Measurements from ENCODE around the gene FAM117A.
"Not testable (repeated sequence)": the region's sequence is repeated elsewhere in the genome, so short reads cannot be mapped to it uniquely, and the experiment has no call there.

Gene FAM117A

DNA sequence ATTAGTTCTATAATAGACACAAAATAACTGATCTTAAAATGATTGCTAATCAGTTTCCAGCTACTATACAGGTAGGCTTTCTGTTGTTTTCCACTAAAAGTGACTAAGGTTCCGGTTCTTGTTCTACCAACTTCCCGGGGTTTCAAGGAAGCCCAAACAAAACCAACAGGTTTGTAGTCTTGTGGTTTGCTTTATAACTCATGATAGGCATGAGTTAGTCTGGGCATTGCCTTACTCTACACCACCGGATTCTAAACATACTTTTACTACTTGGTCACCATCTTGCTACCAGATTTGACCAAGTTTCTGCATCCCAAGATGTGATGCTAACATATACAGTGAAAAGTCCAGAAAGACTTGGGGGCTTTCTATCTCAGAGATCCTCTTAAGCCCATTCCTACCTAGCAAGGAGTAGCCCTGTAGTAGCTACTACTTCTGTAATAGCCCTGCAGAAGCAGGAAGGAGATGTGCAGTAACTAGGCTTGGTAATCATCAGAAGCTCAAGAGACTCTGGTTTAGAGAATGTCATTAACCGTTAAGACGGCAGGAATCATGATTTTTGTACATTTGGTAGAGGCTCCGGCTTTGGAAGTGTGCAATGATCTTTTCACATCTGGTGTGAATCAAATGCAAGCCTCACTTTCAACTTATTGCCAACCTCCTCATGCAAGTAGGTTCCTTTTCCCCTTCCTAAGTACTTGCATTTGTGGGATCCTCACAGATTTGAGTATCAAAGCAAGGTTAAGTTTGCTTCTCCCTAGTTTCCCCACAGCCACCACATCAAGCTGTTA lies 1.6 kb downstream of the FAM117A start:
- Histone ChIP-seq H3K27ac (ENCODE audit: low read length) (no peak overlapping the region), H3K36me3 (ENCODE audit: control insufficient read depth, insufficient read depth, low read length) (no peaks in the 10 kb centered on the region), H3K4me3 (ENCODE audit: low read length) (peak overlapping the region; percentile 94; the same call in 1 of the 2 replicates)

DNA sequence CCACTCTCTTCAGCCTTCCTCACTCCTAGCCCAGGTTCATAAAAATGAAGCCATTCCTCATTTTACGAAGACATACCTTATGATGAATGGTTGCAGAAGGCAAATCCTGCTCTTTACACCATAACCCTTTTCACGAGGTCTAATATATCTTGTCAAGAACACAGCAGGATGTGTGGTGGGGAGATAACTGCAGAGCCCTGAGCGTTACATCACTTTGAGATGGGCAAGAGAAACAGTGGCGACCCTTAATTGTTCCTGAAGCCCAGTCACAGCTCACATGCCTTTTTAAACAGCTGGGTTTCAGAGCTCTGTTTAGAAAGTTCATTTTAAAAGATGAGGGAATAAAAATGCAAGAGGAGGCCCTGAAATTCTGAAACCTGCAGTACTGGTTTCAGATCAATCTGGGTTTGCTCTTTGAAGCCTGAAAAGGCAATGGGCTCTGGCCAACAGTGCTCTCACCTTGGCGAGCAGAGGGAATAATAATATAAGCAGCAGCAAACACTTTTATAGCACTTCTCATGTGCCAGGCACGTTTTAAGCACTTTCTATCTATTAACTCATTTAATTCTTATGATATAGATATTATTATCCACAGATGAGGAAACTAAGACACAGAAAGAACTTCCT lies 2.9 kb downstream of the FAM117A start:
- no peaks in the 10 kb centered on the region for H3K27me3 ChIP-seq (ENCODE audit: control insufficient read depth, insufficient read depth, low read length)
- no peaks in the 10 kb centered on the region for H3K4me1 ChIP-seq (ENCODE audit: control insufficient read depth, insufficient read depth, low read length)
- H3K4me3 ChIP-seq (ENCODE audit: low read length): no peak overlapping the region
- DNase-seq (ENCODE audit: low read depth, low spot score): no peak
- H3K9me3 ChIP-seq (ENCODE audit: control insufficient read depth, insufficient read depth, low read length): no peaks in the 10 kb centered on the region
- H3K36me3 ChIP-seq (ENCODE audit: control insufficient read depth, insufficient read depth, low read length): no peaks in the 10 kb centered on the region
- no peak overlapping the region for H3K27ac ChIP-seq (ENCODE audit: low read length)
- WGBS (ENCODE audit: insufficient coverage, insufficient read length): no CpG with 5 or more reads among the region's 6 CpGs

More for the DNA sequence above, 1.6 kb downstream of the FAM117A start:
- DNase-seq (ENCODE audit: low read depth, low spot score): no peak
- WGBS (ENCODE audit: insufficient coverage, insufficient read length): no CpG with 5 or more reads among the region's 6 CpGs
- no peaks in the 10 kb centered on the region; the same call in 1 of the 2 replicates for H3K27me3 ChIP-seq (ENCODE audit: control insufficient read depth, insufficient read depth, low read length)
- no peaks in the 10 kb centered on the region for H3K9me3 ChIP-seq (ENCODE audit: control insufficient read depth, insufficient read depth, low read length)
- H3K4me1 ChIP-seq (ENCODE audit: control insufficient read depth, insufficient read depth, low read length): no peaks in the 10 kb centered on the region

DNA sequence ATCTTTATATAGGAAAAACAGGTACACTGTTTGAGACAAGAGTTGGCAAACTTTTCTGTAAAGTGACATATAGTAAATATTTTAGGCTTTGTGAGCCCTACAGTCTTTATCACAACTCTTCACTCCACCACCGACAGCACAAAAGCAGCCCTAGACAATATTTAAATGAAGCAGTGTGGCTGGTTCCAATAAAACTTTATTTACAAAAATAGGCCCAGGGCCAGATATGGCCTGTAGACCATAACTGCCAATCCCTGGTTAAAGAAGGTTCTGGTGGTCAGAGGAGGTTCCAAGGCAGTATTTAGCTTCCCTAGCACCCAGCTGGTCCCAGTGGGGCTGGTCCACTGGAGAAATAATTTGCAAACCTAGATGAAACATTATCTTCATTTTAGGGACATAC lies 3.6 kb downstream of the FAM117A start:
- no CpG with 5 or more reads among the region's 1 CpG for WGBS (ENCODE audit: insufficient coverage, insufficient read length)
- H3K9me3 ChIP-seq (ENCODE audit: control insufficient read depth, insufficient read depth, low read length): no peaks in the 10 kb centered on the region
- no peaks in the 10 kb centered on the region for H3K36me3 ChIP-seq (ENCODE audit: control insufficient read depth, insufficient read depth, low read length)
- DNase-seq (ENCODE audit: low read depth, low spot score): no peak
- H3K4me1 ChIP-seq (ENCODE audit: control insufficient read depth, insufficient read depth, low read length): no peaks in the 10 kb centered on the region
- no peaks in the 10 kb centered on the region for H3K27me3 ChIP-seq (ENCODE audit: control insufficient read depth, insufficient read depth, low read length)
- no peak overlapping the region for H3K27ac ChIP-seq (ENCODE audit: low read length)
- no peak overlapping the region for H3K4me3 ChIP-seq (ENCODE audit: low read length)

DNA sequence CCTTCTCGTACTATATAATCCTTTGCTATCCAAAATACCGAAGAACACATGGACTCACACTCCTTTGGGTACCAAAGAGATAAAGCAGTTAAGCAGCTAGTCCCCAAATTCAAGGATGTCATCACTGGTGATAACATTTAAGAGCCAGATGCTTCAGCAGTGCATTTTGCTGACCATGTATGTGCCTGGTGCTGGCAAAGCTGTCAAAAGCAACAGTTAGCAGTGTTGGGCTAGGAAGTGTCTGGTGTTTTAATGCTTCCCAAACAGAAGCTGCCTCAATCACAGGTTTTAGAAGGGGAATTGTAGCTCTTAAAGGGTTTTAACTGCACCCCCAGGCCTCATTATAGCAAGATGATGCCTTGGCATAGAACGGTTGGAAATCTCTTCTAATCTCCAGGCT lies 4.7 kb downstream of the FAM117A start:
- Histone ChIP-seq H3K9me3 (ENCODE audit: control insufficient read depth, insufficient read depth, low read length) (no peaks in the 10 kb centered on the region), H3K27ac (ENCODE audit: low read length) (no peak overlapping the region), H3K36me3 (ENCODE audit: control insufficient read depth, insufficient read depth, low read length) (no peaks in the 10 kb centered on the region), H3K4me3 (ENCODE audit: low read length) (no peak overlapping the region), H3K27me3 (ENCODE audit: control insufficient read depth, insufficient read depth, low read length) (no peaks in the 10 kb centered on the region), H3K4me1 (ENCODE audit: control insufficient read depth, insufficient read depth, low read length) (no peaks in the 10 kb centered on the region)
- DNase-seq (ENCODE audit: low read depth, low spot score): no peak
- no CpG with 5 or more reads among the region's 3 CpGs for whole genome bisulfite sequencing (ENCODE audit: insufficient coverage, insufficient read length)

DNA sequence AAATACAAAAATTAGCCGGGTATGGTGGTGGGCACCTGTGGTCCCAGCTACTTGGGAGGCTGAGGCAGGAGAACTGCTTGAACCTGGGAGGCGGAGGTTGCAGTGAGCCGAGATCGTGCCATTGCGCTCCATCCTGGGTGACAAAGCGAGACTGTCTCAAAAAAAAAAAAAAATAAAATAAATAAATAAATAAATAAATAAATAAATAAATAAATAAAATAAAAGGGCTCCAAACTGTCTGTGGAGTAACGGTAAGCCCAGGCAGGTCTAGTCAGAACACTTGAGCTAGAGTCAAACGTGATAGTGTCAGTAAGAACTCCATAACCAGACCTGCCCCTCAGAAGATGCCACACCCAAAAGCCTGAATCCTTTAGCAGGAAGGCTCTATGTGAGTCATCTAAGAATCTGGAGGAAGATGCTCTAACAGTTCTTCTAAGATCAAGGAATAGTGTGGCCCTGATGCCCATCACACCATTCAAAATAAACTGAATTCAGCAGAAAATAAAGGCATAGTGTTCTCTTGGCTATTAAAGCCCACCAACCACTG lies 5.4 kb downstream of the FAM117A start:
- WGBS (ENCODE audit: insufficient coverage, insufficient read length): no CpG with 5 or more reads among the region's 8 CpGs
- H3K27me3 ChIP-seq (ENCODE audit: control insufficient read depth, insufficient read depth, low read length); H3K27ac ChIP-seq (ENCODE audit: low read length); DNase-seq (ENCODE audit: low read depth, low spot score); H3K4me1 ChIP-seq (ENCODE audit: control insufficient read depth, insufficient read depth, low read length); H3K36me3 ChIP-seq (ENCODE audit: control insufficient read depth, insufficient read depth, low read length); H3K4me3 ChIP-seq (ENCODE audit: low read length); H3K9me3 ChIP-seq (ENCODE audit: control insufficient read depth, insufficient read depth, low read length): not testable (repeated sequence)

DNA sequence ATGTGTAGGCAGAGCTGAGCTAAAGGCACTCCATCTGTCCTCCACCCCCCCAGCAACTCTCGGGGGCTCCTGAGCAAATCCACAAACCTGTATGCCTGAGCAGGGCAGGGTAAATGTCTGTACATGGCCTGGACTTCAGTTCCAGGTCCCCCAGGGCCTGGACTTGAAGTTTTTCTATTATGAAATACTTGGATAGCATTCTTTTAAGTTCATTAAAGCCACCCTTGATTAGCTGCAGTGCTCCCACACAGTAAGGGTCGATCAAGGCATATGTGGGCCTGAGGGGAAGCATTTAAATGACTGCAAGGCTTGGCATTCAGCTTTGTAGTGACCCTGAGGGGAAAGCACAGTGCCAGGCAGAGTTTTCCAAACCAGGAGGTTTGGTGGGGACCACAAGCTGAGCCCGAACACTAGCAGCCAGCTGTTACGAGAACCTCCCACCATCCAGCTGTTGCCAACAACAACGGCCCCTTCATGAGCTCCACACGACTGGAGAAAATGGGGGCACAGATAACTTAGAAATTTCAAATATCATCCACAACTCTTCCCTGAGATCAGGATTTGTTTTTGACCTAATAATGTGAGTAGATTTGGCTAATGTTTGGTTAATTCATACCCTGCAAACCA lies 6.7 kb downstream of the FAM117A start:
- WGBS (ENCODE audit: insufficient coverage, insufficient read length): no CpG with 5 or more reads among the region's 6 CpGs
- DNase-seq (ENCODE audit: low read depth, low spot score): no peak

DNA sequence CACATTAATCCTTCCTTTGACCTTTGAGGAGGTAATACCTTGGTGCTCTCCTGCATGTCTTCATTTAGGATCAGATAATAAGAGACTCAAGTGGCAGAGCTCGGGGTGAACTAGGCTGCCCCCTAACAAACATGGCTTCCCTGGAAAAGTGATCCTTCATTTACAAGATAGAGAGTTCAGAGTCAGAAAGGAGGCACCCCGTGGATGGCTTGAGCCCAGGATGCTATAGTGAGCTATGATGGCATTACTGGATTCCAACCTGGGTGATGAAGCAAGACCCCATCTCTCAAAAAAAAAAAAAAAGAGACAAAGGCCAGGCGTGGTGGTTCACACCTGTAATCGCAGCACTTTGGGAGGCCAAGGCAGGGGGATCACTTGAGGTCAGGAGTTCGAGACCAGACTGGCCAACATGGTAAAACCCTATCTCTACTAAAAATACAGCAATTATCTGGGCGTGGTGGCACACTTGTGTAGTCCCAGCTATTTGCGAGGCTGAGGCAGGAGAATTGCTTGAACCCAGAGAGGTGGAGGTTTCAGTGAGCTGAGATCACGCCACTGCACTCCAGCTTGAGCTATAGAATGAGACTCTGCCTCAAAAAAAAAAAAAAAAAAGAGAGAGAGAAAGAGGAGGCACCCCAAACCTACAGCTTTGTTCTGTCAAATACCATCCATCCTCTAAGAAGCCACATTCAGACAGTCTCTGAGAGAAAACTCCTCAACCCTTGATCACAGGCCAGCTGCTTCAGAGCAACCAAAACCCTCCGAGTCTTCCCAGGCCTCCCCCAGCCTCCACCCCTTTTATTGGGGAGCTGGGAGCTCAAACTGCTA lies 7.4 kb downstream of the FAM117A start:
- Histone ChIP-seq H3K4me3 (ENCODE audit: low read length) (no peak overlapping the region), H3K27me3 (ENCODE audit: control insufficient read depth, insufficient read depth, low read length) (no peaks in the 10 kb centered on the region), H3K4me1 (ENCODE audit: control insufficient read depth, insufficient read depth, low read length) (no peaks in the 10 kb centered on the region), H3K27ac (ENCODE audit: low read length) (no peak overlapping the region), H3K9me3 (ENCODE audit: control insufficient read depth, insufficient read depth, low read length) (no peaks in the 10 kb centered on the region), H3K36me3 (ENCODE audit: control insufficient read depth, insufficient read depth, low read length) (no peaks in the 10 kb centered on the region)
- WGBS (ENCODE audit: insufficient coverage, insufficient read length): no CpG with 5 or more reads among the region's 9 CpGs
- no peak for DNase-seq (ENCODE audit: low read depth, low spot score)

More for the DNA sequence above, 6.7 kb downstream of the FAM117A start:
- H3K4me3 ChIP-seq (ENCODE audit: low read length): no peak overlapping the region
- H3K9me3 ChIP-seq (ENCODE audit: control insufficient read depth, insufficient read depth, low read length): no peaks in the 10 kb centered on the region
- no peaks in the 10 kb centered on the region for H3K4me1 ChIP-seq (ENCODE audit: control insufficient read depth, insufficient read depth, low read length)
- H3K27me3 ChIP-seq (ENCODE audit: control insufficient read depth, insufficient read depth, low read length): no peaks in the 10 kb centered on the region
- H3K27ac ChIP-seq (ENCODE audit: low read length): no peak overlapping the region
- no peaks in the 10 kb centered on the region for H3K36me3 ChIP-seq (ENCODE audit: control insufficient read depth, insufficient read depth, low read length)

DNA sequence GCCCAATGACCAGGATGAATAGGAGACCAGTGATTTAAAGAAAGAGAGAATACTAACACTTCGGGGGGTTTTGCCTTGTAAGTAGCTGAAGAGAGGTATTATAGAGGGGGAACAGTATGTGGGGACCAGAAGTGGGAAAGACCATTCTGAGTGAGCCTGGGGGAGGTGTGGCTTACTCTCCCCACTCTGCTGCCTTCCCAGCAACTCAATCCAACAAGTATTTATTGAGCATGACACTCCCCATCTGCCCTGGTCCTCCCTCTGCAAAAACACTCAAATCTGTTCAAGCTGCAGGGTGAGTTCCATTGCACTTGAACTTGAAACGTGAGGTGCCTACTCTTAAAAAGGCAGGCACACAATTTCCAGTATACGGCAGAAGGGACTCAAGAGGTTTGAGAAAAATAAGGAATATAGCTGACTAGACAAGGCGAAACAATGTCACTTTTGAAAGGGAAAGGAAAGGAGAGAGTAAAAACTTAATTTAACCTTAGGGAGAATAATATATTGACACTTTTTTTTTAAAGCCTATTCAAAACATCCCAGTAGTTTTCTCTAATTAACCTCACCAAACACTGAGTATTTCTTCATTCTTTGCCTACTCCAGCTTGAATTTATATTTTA lies 8.2 kb downstream of the FAM117A start:
- Histone ChIP-seq H3K4me3 (ENCODE audit: low read length) (no peak overlapping the region), H3K27ac (ENCODE audit: low read length) (no peak overlapping the region), H3K9me3 (ENCODE audit: control insufficient read depth, insufficient read depth, low read length) (no peaks in the 10 kb centered on the region), H3K4me1 (ENCODE audit: control insufficient read depth, insufficient read depth, low read length) (no peaks in the 10 kb centered on the region), H3K27me3 (ENCODE audit: control insufficient read depth, insufficient read depth, low read length) (no peaks in the 10 kb centered on the region), H3K36me3 (ENCODE audit: control insufficient read depth, insufficient read depth, low read length) (no peaks in the 10 kb centered on the region)
- WGBS (ENCODE audit: insufficient coverage, insufficient read length): no CpG with 5 or more reads among the region's 4 CpGs
- no peak for DNase-seq (ENCODE audit: low read depth, low spot score)

DNA sequence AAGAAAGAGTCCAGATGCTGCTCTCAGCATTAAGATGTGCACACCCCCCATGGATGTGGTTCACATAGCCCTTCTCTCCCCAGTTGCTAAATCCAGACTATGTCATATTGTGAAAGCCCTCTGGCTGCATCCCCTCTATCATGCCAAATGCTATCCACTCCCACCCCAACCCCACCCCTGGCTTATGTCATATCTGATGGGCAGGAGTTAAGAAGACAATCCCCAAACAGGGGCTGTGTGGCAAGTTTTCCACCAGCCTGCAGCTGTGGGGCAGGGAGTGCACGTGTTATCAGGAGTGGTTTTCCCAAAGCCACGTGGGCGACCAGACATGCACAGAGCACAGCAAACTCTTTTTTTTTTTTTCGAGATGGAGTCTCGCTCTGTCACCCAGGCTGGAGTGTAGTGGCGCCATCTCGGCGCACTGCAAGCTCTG lies 10.0 kb downstream of the FAM117A start:
- no peak overlapping the region for H3K4me3 ChIP-seq (ENCODE audit: low read length)
- H3K9me3 ChIP-seq (ENCODE audit: control insufficient read depth, insufficient read depth, low read length): no peaks in the 10 kb centered on the region
- H3K36me3 ChIP-seq (ENCODE audit: control insufficient read depth, insufficient read depth, low read length): 0 out of 2 replicates have a peak, but pooled peaks cover under 1% of the 10 kb centered on the region
- DNase-seq (ENCODE audit: low read depth, low spot score): no peak
- H3K4me1 ChIP-seq (ENCODE audit: control insufficient read depth, insufficient read depth, low read length): no peaks in the 10 kb centered on the region
- H3K27me3 ChIP-seq (ENCODE audit: control insufficient read depth, insufficient read depth, low read length): no peaks in the 10 kb centered on the region
- no CpG with 5 or more reads among the region's 8 CpGs for WGBS (ENCODE audit: insufficient coverage, insufficient read length)
- H3K27ac ChIP-seq (ENCODE audit: low read length): no peak overlapping the region

Data from iPS DF 6.9 (cell line).